CD1c-positive myeloid dendritic cell (primary cell): ENCODE measurements around the gene UQCC2.

Source experiments
- DNase-seq: peaks from one replicate; pipeline ENCODE4 v3.0.0-alpha.2; 2016; ENCODE audit errors: extremely low spot score

UQCC2 gene

GRCh38 chr6:33691456-33692077 lies 19.9 kb downstream of the UQCC2 start:
- DNase-seq, result no peak

GRCh38 chr6:33690766-33691165 lies 20.7 kb downstream of the UQCC2 start:
- no peak for DNase-seq

GRCh38 chr6:33689879-33690278 lies 21.6 kb downstream of the UQCC2 start:
- no peak for DNase-seq

GRCh38 chr6:33689148-33689494 lies 22.4 kb downstream of the UQCC2 start:
- no peak for DNase-seq

- no peak for DNase-seq
Observed at GRCh38 chr6:33688451-33689147, 22.9 kb downstream of the UQCC2 start.

GRCh38 chr6:33688006-33688405 lies 23.5 kb downstream of the UQCC2 start:
- DNase-seq, result no peak

GRCh38 chr6:33686981-33687975 lies 24.2 kb downstream of the UQCC2 start:
- no peak for DNase-seq

GRCh38 chr6:33686225-33686924 lies 25.1 kb downstream of the UQCC2 start:
- no peak for DNase-seq

- DNase-seq, result no peak
Observed at GRCh38 chr6:33685411-33686224, 25.9 kb downstream of the UQCC2 start.

- DNase-seq, result no peak
Observed at GRCh38 chr6:33684983-33685382, 26.5 kb downstream of the UQCC2 start.

- no peak for DNase-seq
Observed at GRCh38 chr6:33684428-33684896, 27.0 kb downstream of the UQCC2 start.

- no peak for DNase-seq
Observed at GRCh38 chr6:33683576-33684427, 27.7 kb downstream of the UQCC2 start.

- no peak for DNase-seq
Observed at GRCh38 chr6:33683051-33683571, 28.4 kb downstream of the UQCC2 start.

GRCh38 chr6:33682341-33682740 lies 29.2 kb downstream of the UQCC2 start:
- DNase-seq, result no peak

GRCh38 chr6:33679761-33680160 lies 31.7 kb downstream of the UQCC2 start:
- no peak for DNase-seq

- DNase-seq, result no peak
Observed at GRCh38 chr6:33678932-33679490, 32.5 kb downstream of the UQCC2 start.

- no peak for DNase-seq
Observed at GRCh38 chr6:33678233-33678931, 33.1 kb downstream of the UQCC2 start.

GRCh38 chr6:33677689-33678088 lies 33.8 kb downstream of the UQCC2 start:
- no peak for DNase-seq
